ENCODE data around the gene ITPR2. TPM values are rescaled to one million over a fixed set of nuclear protein-coding genes. Genes with fewer than 3 reads are reported as not detected.

ITPR2 gene
- total RNA-seq, 1 donor from 2014 or later = 16.7 TPM

DNA sequence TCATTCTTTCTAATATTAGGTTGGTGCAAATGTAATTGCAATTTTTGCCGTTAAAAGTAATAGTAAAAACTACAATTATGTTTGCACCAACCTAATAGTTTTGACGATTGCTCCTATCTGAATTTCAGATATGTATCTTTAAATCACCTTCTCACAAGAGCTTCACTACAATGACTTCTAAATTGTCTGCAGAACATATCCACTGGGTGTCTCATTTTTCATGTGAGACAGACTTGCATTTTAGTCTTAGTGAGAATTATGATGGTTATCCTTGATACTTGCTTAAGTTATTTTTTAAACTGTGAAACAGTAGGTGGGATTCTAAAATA is 84.6 kb downstream of the ITPR2 start:
- peaks cover 34% of the 10 kb centered on the region for H3K4me1 Mint-ChIP-seq
- TF ChIP-seq, protein P1, sequence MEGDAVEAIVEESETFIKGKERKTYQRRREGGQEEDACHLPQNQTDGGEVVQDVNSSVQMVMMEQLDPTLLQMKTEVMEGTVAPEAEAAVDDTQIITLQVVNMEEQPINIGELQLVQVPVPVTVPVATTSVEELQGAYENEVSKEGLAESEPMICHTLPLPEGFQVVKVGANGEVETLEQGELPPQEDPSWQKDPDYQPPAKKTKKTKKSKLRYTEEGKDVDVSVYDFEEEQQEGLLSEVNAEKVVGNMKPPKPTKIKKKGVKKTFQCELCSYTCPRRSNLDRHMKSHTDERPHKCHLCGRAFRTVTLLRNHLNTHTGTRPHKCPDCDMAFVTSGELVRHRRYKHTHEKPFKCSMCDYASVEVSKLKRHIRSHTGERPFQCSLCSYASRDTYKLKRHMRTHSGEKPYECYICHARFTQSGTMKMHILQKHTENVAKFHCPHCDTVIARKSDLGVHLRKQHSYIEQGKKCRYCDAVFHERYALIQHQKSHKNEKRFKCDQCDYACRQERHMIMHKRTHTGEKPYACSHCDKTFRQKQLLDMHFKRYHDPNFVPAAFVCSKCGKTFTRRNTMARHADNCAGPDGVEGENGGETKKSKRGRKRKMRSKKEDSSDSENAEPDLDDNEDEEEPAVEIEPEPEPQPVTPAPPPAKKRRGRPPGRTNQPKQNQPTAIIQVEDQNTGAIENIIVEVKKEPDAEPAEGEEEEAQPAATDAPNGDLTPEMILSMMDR (conservative IDR thresholded peaks at IDR 0.05) = no peak
- no peaks in the 10 kb centered on the region for H3K27me3 Mint-ChIP-seq (ENCODE audit: low read depth)
- H3K4me3 Mint-ChIP-seq = no peak overlapping the region
- H3K36me3 Mint-ChIP-seq (ENCODE audit: low read depth) = peaks cover 6% of the 10 kb centered on the region
- H3K9me3 Mint-ChIP-seq = no peaks in the 10 kb centered on the region
- no peak for DNase-seq (ENCODE audit: low read depth, low spot score)
- H3K27ac Mint-ChIP-seq (ENCODE audit: unreplicated experiment) = no peak overlapping the region

DNA sequence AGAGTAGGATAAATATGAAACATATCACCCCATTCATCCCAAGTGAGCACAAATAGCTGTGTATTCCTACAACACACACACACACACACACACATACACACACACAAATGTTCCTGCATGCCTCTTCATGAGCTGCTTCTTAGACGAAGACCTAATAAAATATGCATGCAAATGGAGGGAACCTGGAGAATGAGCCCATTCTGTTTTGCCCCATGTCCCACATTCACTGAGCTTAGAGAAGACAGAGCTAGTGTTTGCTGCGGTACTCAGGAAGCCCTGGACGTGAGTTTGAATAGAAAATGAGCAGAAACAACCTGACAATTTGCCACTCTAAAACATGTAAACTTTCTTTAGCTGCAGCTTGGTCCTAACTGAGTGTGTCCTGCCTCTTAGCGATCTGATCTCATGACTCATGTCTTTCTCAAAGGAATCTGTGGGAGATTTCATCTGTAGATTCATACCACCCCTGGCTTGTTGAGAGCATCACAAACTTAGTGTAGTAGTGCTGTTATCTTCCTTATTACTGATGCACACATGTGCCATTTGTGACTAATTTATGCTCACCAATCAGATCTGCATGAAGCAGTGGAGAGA is 86.8 kb downstream of the ITPR2 start:
- no peak overlapping the region for H3K4me3 Mint-ChIP-seq
- no peak overlapping the region for H3K27ac Mint-ChIP-seq (ENCODE audit: unreplicated experiment)
- TF ChIP-seq, protein P1 (conservative IDR thresholded peaks at IDR 0.05) = no peak
- no peaks in the 10 kb centered on the region for H3K9me3 Mint-ChIP-seq
- H3K36me3 Mint-ChIP-seq (ENCODE audit: low read depth) = peaks cover 5% of the 10 kb centered on the region
- H3K4me1 Mint-ChIP-seq = peaks cover 34% of the 10 kb centered on the region
- no peak for DNase-seq (ENCODE audit: low read depth, low spot score)
- no peaks in the 10 kb centered on the region for H3K27me3 Mint-ChIP-seq (ENCODE audit: low read depth)

DNA sequence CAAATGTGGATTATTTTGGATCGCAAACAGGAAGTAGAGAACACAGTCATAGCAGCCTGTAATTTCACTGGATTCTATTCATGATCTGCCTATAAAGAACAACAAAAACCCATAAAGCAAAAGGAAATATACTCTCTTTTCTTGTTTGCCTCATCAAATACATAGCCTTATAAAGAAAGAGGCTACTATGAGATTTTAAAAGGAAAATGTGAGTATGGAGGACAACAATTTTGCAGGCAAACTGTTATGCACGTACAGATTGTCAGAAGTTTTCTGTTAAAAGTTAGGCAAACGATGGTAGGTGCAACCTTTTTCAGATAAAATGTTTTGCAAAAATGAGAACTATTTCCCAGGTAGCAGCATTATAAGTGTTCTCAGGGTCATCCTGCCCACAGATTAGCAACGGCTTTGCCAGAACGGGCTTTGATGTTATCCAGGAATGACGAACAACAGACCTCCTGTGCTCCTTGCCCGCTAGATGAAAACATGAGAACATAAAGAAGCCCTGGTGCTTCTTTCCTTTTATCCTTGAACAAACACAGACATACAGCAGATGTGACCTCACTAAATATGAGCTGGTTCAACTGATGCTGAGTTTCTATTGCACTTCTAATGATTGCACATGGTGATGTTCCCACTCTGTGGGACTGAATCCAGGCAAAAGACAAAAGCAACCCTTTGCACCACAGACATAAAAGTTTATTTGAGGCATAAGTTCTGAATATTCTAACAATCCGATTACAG is 88.1 kb downstream of the ITPR2 start:
- Mint-ChIP-seq H3K4me1 (peaks cover 34% of the 10 kb centered on the region), H3K27me3 (ENCODE audit: low read depth) (no peaks in the 10 kb centered on the region), H3K9me3 (peaks cover 6% of the 10 kb centered on the region), H3K4me3 (no peak overlapping the region), H3K36me3 (ENCODE audit: low read depth) (peaks cover 3% of the 10 kb centered on the region), H3K27ac (ENCODE audit: unreplicated experiment) (no peak overlapping the region)
- no peak for DNase-seq (ENCODE audit: low read depth, low spot score)
- TF ChIP-seq, protein P1 (conservative IDR thresholded peaks at IDR 0.05) = no peak

DNA sequence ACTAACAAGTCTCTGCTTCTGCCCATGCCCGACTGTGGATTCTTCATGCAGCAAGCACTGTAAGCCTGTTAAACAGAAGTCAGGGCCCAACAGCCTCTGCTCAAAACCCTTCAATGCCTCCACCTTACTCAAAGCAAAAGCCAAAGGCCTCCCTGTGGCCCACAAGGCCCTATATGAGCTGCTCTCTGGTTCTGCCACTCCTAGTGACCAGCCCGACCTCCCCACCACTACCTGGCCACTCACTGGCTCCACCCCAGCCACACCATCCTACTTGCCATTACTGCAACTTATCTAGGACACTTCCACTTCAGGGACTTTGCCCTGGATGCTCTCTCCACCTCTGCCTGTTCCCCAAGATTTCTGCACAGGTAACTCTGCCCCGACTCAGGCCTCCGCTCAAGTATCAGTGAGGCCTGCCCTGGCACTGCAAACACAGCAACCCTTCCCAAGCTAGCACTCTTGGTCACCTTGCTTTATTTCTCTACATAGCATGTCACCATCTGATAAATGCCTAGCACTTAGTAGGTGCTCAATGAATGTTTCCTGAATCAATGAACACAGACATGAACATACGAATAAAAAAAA is 88.9 kb downstream of the ITPR2 start:
- TF ChIP-seq, protein P1 (conservative IDR thresholded peaks at IDR 0.05) = no peak
- Mint-ChIP-seq H3K27me3 (ENCODE audit: low read depth) (no peaks in the 10 kb centered on the region), H3K4me1 (peaks cover 34% of the 10 kb centered on the region), H3K27ac (ENCODE audit: unreplicated experiment) (no peak overlapping the region), H3K36me3 (ENCODE audit: low read depth) (peaks cover 3% of the 10 kb centered on the region), H3K9me3 (peaks cover 6% of the 10 kb centered on the region), H3K4me3 (no peak overlapping the region)
- no peak for DNase-seq (ENCODE audit: low read depth, low spot score)

DNA sequence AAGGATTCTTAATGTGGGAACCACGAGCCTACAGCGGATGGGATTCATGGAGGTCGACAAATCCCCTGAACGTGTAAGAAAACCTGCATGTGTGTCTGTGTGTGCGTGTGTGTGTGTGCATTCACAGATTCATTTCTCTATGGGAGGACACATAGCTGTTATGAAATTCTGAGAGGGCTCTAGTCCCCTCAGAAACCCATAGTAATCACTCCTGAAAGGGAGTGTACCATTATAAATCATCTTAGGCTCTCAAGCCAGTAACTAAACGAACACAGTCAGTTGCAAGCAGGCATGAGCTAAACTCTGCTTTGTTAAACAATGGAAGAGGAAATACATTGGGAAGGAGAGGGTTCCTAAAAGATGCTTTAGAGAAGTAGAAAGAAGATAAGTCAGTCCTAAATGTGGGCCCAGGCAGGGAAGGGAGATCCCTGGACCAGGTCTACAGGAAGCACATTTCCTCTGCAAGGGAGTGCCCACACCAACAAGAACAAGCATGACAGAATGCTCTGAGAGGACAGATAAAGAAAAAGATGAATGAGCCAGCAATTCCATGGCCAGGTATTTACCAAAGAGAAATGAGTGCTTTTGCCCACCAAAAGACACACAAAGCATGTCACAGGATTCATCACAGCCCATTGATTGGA is 91.3 kb downstream of the ITPR2 start:
- H3K4me1 Mint-ChIP-seq = peaks cover 23% of the 10 kb centered on the region
- H3K4me3 Mint-ChIP-seq = no peak overlapping the region
- no peaks in the 10 kb centered on the region for H3K27me3 Mint-ChIP-seq (ENCODE audit: low read depth)
- H3K27ac Mint-ChIP-seq (ENCODE audit: unreplicated experiment) = no peak overlapping the region
- no peak for DNase-seq (ENCODE audit: low read depth, low spot score)
- peaks cover 16% of the 10 kb centered on the region for H3K9me3 Mint-ChIP-seq
- TF ChIP-seq, protein P1 (conservative IDR thresholded peaks at IDR 0.05) = no peak
- H3K36me3 Mint-ChIP-seq (ENCODE audit: low read depth) = peaks cover 5% of the 10 kb centered on the region
